Vein endothelial cell (primary cell): ENCODE data around the gene BMPER. TPM values are rescaled to one million over a fixed set of nuclear protein-coding genes. Genes with fewer than 3 reads are reported as not detected.

Source experiments
- total RNA-seq: library from RNA; depleted of rRNA; stranded (reverse); fragments of >200 nt; gene quantifications from 2 replicates; pipeline ENCODE4 v1.2.3, GENCODE V29; 2012

The BMPER gene
- 0.65 and 1.5 TPM in 2 replicates for total RNA-seq

DNA sequence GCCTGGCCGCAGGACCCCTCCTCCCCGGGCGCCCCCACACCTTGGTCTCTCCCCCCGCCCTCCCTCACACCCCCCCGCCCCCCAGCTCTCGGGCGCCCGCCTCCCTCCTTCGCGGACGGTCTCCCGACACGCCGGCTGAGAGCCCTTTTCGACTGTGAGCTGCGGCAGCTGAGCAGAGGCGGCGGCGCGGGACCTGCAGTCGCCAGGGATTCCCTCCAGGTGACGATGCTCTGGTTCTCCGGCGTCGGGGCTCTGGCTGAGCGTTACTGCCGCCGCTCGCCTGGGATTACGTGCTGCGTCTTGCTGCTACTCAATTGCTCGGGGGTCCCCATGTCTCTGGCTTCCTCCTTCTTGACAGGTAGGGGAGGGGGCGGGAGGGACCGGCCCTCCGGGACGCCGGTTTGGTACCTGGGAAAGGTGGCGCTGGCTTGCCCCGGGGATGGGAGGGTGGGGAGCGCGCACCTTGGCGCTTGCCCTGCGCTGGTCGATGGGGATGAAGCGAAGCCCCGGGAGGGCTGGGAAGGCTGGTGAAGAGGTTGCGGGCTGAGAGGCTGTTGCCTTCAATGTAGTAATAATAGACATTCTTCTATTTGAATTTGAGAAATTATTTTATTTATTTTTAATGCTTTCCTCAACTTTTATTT lies at the start of gene BMPER:
TSS of gene BMPER (plus strand) at position 151 of the 644 bp plus-strand sequence. CDS start at position 226, 75 bp downstream.

